GM12872 (cell line): Measurements from ENCODE around the gene WASF3.

ENCODE experiments used
- CTCF ChIP-seq: IDR thresholded peaks from 3 replicates; pipeline ENCODE4 v1.5.1; 2011; ENCODE audit warnings: low read depth, mild to moderate bottlenecking, low read length, moderate library complexity; ENCODE audit not compliant: insufficient read depth

WASF3 gene

GRCh38 chr13:26589754-26590153, 32.3 kb downstream of the WASF3 start:
- TF ChIP-seq CTCF: no peak

- no peak for TF ChIP-seq CTCF
Measured at GRCh38 chr13:26590379-26590778, 32.9 kb downstream of the WASF3 start.

- TF ChIP-seq CTCF: no peak
Measured at GRCh38 chr13:26590951-26591350, 33.5 kb downstream of the WASF3 start.

- no peak for TF ChIP-seq CTCF
Measured at GRCh38 chr13:26591672-26592071, 34.2 kb downstream of the WASF3 start.

- no peak for TF ChIP-seq CTCF
Measured at GRCh38 chr13:26593661-26594060, 36.2 kb downstream of the WASF3 start.

- no peak for TF ChIP-seq CTCF
Measured at GRCh38 chr13:26594363-26594762, 36.9 kb downstream of the WASF3 start.

GRCh38 chr13:26596458-26596857, 39.0 kb downstream of the WASF3 start:
- TF ChIP-seq CTCF: no peak

GRCh38 chr13:26599403-26599802, 41.9 kb downstream of the WASF3 start:
- TF ChIP-seq CTCF: no peak
